ENCODE results near the gene PTPN12.
"Not testable (repeated sequence)": the region's sequence is repeated elsewhere in the genome, so short reads cannot be mapped to it uniquely, and the experiment has no call there.

Gene PTPN12

DNA sequence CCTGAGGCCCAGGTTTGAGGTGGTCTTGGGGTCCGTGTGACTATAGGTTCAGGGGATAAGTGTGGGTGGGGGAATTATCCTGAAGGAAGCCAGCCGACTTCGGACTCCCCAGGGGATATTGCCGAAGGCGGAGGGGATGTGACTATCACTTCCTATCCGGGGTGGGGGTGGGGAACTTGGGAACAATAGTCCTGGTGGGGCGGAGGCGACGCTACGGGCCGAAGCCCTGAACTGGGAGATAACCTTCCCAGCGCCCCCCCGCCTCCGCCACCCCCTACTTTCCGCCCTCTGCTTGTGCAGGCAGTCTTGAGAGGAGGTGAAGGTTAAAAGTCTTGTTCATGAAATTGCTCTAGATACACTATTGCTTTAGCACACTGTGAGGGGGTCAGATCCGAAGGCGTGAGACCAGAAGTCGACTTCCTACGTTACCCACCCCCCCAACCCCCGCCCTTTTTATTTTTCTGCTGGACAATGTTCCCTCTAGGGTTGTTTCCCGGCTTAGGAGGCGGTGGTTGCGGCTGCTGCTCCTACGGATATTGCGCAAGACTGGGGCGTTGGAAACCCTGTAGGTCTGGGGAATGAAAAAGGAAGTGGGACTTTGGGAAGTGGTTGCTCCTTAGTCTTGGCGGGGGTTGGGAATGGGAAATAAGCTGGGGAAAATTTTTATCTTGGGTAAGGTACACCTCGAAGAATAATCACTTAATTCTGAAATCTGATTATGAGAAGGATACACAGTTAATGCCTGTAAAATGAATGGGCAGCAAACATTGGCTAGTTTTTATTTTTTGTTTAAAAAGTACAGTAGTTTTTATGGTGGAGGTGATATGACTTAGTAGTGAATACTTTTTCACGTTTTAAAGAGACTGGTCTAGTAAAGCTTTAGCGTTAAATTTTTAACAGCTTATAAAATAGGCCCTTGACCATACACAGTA, 1.5 kb downstream of the PTPN12 start:
- H3K4me3 ChIP-seq (replicated peaks in 1 of 2; ENCODE audit: low read depth in 2 of 2, low read length in 2 of 2) = peak overlapping the region; percentile 76 to 91
- TF ChIP-seq CTCF (IDR thresholded peaks at IDR 0.05; ENCODE audit: low read depth, low read length) = no peak
- peak; percentile 96 for DNase-seq (ENCODE audit: low read depth in 2 of 2)

DNA sequence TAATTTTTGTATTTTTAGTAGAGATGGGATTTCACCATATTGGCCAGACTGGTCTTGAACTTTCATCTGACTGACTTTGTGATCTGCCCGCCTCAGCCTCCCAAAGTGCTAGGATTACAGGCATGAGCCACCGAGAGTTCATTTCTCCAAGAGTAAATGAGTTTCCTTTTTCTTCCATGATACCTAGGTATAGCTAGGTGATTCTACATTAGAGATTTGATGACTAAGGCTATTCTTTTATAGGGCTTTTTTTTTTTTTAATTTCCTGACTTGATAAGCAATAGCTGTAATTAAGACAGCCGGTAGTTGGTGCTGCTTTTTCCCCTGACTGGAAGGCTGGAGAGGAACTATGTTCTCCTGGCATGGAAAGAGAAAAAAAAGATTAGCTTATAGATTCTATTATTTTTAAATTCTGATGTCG, 3.3 kb downstream of the PTPN12 start:
- H3K4me3 ChIP-seq (replicated peaks in 1 of 2; ENCODE audit: low read depth in 2 of 2, low read length in 2 of 2) = no peak overlapping the region
- DNase-seq (ENCODE audit: low read depth in 2 of 2) = no peak
- no peak for TF ChIP-seq CTCF (IDR thresholded peaks at IDR 0.05; ENCODE audit: low read depth, low read length)

DNA sequence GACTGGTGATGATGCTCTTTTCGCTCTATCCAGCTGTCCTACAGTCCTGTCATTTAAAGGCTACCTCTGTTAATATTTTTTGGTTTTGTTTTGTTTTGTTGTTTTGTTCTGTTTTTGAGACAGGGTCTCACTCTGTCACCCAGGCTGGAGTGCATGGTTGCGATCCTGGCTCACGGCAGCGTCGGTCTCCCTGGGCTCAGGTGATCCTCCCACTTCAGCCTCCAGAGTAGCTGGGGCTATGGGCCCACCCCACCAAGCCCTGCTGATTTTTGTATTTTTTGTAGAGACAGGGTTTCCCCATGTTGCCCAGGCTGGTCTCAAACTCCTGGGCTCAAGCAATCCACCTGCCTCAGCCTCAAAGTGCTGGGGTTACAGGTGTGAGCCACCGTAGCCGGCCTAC, 3.9 kb downstream of the PTPN12 start:
- DNase-seq (ENCODE audit: low read depth in 2 of 2); H3K4me3 ChIP-seq (replicated peaks in 1 of 2; ENCODE audit: low read depth in 2 of 2, low read length in 2 of 2): not testable (repeated sequence)

DNA sequence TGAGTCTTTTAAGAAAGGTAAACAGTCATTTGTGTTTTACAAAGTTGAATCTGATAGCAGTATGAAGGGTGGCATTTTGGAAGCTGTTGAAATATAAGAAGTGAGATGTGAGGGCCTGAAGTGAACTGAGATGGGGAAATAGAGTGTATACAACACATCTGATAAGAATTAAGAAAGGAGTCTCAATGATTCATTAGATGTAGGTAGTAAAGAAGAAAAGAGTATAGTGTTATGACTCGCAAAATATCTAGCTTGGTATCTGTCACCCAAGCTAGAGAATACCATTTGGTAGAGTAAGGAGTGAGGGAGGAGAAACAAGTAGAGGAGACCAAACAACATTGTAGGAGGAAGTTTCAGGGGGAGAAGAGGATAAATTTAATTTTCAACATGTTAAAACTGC, 5.3 kb downstream of the PTPN12 start:
- TF ChIP-seq CTCF (IDR thresholded peaks at IDR 0.05; ENCODE audit: low read depth, low read length) = no peak
- H3K4me3 ChIP-seq (replicated peaks in 1 of 2; ENCODE audit: low read depth in 2 of 2, low read length in 2 of 2) = no peak overlapping the region
- DNase-seq (ENCODE audit: low read depth in 2 of 2) = no peak

DNA sequence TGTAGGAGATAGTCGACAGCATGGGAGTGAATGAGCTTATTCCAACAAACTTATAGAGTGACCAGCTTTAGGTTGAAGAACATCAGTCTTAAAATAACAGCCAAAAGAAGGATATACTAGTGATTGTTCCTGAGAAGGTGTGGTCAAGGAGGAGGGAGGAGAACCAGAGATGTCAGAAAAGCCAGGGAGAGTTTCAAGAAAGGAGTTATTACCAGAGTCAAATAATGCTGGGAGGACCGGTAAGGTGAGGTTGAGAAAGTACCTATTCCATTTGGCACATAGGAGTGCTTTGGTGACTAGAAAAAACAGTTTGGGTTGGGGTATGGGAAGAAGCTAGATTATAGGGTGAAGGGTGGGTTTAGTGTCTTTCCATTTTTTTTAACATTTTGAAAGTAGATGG, 5.8 kb downstream of the PTPN12 start:
- no peak for DNase-seq (ENCODE audit: low read depth in 2 of 2)
- no peak for TF ChIP-seq CTCF (IDR thresholded peaks at IDR 0.05; ENCODE audit: low read depth, low read length)
- no peak overlapping the region for H3K4me3 ChIP-seq (replicated peaks in 1 of 2; ENCODE audit: low read depth in 2 of 2, low read length in 2 of 2)

- no peak for TF ChIP-seq CTCF (IDR thresholded peaks at IDR 0.05; ENCODE audit: low read depth, low read length)
- no peak for DNase-seq (ENCODE audit: low read depth in 2 of 2)
- H3K4me3 ChIP-seq (replicated peaks in 1 of 2; ENCODE audit: low read depth in 2 of 2, low read length in 2 of 2) = no peak overlapping the region
These were observed 6.8 kb downstream of the PTPN12 start for GRCh38 chr7:77543910-77544309.

- TF ChIP-seq CTCF (IDR thresholded peaks at IDR 0.05; ENCODE audit: low read depth, low read length) = no peak
- no peak overlapping the region for H3K4me3 ChIP-seq (replicated peaks in 1 of 2; ENCODE audit: low read depth in 2 of 2, low read length in 2 of 2)
These were observed 7.4 kb downstream of the PTPN12 start for GRCh38 chr7:77544518-77544917.

More at GRCh38 chr7:77544518-77544917, 7.4 kb downstream of the PTPN12 start:
- no peak for DNase-seq (ENCODE audit: low read depth in 2 of 2)

All from cardiac fibroblast (primary cell).